Left kidney (tissue), 2 donors: ENCODE measurements around the gene FKBP5. TPM values are rescaled to one million over a fixed set of nuclear protein-coding genes. Genes with fewer than 3 reads are reported as not detected.

Experiments used
- DNase-seq: peaks from one replicate; pipeline ENCODE4 v3.0.0-alpha.2; 2013
- polyA plus RNA-seq: library from polyadenylated mRNA; unstranded; fragments of 120-200 nt; gene quantifications from one replicate; pipeline ENCODE4 v1.2.1, GENCODE V29; 2013; ENCODE audit not compliant: insufficient read length

The FKBP5 gene
- polyA plus RNA-seq, 1 donor = 26.8 TPM

DNA sequence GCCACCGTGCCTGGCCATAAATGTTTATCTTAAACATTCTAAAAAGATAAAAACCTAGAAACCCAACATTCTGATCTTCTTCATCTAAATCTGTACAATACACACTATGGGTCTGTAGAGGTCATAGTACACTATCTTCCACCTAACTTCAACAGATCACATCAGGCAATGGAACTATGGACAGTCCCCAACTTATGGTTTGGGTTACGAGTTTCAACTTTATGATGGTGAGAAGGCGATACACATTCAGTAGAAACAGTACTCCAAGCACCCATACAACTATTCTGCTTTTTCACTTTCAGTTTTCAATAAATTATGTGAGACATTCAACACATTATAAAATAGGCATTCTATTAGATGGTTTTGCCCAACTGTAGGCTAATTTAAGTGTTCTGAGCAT is 23.1 kb downstream of the FKBP5 start:
- no peak for DNase-seq

DNA sequence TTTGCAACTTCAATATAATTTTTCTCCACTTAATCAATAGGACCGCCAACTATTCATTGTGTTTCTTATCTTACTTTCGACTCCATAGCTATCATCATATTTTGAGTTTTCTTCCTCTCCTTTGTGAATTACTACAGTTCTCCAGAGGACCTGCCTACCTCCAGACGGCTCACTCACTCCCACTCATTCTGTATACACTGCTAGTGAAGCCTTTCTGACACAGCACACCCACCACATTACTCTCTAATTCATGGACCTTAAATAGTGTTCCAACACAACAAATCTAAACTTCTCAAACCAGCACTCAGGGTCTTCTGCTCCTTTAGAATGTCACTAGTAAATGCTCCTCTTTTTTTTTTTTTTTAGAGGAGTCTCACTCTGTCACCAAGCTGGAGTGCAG is 23.8 kb downstream of the FKBP5 start:
- no peak for DNase-seq

DNA sequence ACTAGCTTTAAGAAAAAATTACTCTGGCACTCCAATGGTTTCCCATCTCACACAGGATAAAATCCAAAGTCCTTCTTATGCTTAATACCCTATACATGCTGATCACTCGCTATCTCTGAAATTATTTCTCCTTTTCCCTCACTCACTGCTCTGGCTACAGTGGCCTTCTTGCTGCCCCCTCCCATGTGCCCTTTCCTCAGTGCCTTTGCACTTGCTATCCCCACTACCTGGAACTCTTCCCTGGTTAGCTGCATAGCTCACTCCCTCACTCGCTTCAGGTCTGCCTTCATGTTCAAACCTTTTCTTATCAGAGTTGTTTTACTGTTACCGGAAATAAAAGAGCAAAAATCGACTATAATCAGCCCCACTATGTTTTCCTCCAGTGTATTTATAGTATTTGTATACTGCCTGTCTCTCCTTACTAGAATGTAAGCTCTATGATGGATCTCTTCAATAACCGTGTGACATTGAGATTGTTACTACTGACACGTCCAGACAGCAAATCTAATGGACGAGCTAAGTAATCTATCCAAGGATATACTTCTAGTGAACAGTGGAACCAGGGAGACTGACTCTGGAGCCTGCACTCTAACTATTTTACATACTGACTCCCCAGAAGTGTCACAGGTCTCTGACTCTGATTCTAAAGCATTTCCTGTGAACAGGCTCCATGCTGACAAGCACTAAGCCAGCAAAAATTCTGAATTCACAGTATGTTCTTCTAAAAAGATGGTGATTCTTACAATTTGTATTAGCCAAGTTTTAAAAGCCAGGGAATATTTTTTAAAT is 25.1 kb downstream of the FKBP5 start:
- no peak for DNase-seq

DNA sequence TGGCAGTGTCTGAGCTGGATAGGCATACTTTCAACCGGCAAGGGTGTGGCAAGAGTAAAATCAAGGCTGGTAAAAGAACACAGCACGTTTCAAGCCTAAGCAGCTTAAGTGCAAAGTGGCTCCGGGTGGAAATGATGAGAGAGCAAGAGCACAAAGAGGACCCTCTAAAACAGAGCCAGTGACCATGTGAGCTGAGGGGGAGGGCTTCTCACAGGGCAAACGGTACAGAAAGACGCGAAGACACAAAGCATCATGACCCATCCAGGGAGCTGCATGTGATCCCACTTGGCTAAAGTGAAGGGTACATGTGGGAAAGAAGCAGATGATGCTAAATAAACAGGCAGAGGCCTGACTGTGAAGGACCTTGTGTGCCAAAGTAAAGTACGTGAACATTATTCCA is 25.7 kb downstream of the FKBP5 start:
- no peak for DNase-seq

DNA sequence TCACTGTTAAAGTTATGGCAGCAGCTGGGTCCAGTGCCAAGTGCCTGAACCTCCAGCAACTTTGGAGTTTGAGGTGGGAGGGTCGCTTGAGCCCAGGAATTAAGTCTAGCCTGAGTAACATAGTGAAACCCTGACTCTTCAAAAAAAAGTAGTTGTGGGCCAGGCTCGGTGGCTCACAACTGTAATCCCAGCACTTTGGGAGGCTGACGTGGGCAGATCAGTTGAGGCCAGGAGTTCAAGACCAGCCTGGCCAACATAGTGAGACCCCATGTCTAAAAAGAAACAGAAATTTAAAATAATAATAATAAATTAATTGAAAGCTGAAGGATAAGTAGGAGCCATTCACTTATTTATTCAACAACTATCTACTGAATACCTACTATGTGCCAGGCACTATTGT is 33.8 kb downstream of the FKBP5 start:
- DNase-seq = no peak

DNA sequence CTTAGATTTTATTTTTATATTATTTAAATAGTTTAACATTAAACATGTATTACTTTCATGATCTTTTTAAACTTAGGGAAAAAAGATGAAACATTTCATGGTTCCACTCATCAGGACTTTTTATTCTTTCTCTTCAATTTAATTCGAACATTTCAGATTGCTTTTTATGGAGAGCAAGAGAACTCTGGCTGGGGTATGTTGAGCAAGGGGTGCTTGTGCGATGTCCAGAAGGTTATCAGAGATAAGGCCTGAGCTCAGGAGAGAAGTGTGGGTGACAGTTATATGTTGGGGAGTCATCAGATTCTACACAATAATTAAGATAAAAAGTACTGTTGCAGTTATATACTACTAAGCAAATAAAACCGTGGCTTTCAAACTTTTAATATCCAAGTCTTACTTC is 37.5 kb downstream of the FKBP5 start:
- no peak for DNase-seq

DNA sequence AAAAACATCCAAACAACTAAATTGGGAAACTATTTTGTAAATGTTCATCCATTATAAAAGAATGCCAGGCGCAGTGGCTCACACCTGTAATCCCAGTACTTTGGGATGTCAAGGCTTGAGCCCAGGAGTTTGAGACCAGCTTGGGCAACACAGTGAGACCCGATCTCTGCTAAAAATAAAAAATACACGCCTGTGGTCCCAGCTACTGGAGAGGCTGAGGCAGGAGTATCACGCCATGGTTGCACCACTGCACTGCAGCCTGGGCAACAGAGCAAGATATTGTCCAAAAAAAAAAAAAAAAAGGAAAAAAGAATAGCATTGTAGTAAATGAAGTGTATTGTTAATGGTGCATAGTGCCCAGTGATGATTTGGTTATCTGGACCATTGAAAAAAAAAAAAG is 38.7 kb downstream of the FKBP5 start:
- no peak for DNase-seq

DNA sequence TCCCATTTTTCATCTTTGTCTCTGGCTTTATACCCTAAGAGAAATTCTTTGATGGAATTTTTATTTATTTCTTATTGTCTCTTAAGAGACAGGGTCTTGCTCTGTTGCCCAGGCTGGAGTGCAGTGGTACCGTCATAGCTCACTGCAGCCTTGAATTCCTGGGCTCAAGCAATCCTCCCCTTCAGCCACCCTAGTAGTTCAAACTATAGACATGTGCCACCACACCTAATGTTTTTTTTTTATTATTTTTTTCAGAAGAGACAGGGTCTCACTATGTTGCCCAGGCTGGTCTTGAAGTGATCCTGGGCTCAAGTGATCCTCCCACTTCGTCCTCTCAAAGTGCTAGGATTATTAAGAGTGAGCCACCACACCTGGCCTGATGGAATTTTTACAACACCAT is 40.5 kb downstream of the FKBP5 start:
- DNase-seq = no peak

DNA sequence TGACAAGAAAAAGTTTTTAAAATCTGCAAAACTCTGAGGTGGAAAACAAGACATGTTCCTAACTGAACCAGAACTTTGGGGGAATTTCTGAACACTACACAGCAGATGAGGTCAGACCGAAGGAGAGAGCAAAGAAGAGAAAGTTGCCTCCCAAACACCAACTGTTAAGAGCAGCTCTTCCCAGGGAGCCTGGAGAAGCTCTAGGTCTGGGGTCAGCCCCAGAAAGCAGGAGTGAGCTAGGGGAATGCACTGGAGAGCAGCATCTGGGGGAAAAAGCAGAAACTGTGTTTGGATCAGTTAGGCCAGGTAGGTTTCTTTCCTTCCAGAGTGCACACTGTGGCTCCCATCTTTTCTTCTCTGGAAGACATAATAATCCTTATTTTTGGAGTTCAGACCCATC is 41.3 kb downstream of the FKBP5 start:
- DNase-seq = no peak

DNA sequence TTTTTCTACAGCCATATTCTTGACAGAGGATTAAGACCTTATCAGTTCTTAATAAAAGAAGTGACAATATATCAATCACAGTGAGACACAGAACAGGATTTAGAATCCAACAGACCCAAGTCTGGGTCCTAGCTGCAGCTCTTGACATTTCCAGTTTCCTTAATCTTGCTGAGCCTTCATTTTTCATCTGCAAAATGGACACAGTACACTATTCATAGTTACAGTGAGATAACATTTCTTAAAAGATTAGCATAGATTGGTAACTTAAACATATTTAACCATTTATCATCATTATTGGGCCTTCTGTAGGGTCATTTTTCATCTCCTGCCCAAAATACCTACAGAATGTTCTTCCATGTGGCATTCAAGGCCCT is 45.6 kb downstream of the FKBP5 start:
- DNase-seq = no peak

DNA sequence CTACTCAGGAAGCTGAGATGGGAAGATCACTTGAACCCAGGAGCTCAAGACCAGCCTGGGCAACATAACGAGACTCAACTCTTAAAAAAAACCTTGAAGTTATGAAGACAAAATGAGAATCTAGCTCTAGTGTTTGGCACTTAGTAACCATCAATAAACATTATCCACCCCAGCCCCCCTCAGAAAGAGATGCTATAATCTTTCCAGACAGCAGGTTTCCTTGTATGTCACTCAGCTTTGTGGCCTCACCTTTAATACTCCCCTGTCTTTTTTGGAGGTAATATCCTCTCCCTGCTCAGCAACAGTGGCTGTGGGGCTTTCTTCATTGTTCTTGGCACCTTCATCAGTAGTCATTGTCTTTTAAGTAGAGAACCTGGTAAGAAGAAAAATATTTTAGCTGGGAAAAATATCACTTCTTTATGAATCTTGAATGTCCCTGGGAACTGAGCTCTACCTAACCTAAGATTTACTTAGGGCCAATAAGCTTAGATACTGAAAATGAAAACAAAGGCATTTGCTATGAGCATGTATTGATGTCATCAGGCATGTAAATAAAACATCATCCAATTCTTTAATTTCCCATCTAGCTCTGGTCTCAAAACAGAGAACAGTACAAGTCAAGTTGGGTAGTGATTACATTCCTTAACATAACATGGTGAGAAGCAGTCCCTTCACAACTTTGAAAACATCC is 46.1 kb downstream of the FKBP5 start:
- DNase-seq = no peak

DNA sequence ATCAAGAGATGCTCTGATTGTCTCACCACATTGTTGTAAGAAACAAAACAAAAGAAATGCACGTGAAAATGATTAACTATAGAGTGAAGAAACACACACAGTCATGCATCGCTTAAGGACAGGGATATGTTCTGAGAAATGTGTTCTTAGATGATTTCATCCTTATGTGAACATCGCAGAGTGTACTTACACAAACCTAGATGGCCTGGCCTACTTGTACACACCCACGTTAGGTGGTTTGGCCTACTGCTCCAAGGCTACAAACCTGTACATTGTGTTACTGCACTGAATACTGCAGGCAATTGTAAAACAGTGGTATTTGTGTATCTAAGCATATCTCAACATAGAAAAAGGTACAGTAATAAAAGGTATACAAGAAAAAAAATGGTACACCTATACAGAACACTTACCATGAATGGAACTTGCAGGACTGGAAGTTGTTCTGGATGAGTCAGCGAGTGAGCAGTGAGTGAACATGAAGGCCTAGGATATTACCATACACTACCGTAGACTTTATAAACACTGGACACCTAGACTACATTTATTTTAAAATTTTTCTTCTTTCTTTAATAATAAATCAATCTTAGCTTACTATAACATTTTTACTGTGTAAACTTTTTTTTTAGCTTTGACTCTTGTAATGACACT is 48.6 kb downstream of the FKBP5 start:
- no peak for DNase-seq

DNA sequence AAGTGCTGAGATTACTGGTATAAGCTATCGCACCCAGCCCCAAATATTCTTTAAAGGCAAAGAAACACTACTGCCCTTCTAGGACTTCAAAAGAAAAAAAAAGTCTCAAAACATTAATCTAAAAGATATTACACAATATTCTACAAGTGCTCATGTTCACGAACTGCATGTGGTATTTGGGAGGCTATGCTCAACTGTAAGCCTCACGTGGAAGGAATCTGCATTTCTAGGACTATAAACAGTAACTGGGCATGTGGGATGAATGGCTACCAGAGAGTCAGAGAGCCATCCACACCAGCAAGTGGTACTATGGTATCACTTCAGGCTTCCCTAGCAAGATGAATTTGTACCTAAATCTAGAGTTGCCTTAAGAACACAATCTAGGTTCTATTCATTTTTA is 50.0 kb downstream of the FKBP5 start:
- DNase-seq = no peak

DNA sequence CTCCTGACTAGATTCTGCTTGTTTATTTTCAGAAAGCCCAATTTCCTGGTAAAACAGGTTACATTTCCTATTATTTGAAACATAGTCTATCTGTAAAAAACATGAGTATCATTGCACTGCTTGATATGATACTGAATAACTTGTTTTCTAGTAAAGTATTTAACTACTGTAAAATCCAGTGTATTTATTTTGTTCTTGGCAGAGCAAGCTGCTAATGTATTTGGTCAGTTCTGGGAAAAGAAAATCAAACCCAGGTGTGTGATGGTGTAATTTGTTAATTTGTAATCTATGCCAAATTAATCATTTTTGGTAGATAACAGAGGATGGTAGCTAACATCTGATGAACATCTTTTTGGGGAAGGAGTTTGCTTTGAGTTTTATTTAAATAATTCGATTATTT is 50.8 kb downstream of the FKBP5 start:
- no peak for DNase-seq

DNA sequence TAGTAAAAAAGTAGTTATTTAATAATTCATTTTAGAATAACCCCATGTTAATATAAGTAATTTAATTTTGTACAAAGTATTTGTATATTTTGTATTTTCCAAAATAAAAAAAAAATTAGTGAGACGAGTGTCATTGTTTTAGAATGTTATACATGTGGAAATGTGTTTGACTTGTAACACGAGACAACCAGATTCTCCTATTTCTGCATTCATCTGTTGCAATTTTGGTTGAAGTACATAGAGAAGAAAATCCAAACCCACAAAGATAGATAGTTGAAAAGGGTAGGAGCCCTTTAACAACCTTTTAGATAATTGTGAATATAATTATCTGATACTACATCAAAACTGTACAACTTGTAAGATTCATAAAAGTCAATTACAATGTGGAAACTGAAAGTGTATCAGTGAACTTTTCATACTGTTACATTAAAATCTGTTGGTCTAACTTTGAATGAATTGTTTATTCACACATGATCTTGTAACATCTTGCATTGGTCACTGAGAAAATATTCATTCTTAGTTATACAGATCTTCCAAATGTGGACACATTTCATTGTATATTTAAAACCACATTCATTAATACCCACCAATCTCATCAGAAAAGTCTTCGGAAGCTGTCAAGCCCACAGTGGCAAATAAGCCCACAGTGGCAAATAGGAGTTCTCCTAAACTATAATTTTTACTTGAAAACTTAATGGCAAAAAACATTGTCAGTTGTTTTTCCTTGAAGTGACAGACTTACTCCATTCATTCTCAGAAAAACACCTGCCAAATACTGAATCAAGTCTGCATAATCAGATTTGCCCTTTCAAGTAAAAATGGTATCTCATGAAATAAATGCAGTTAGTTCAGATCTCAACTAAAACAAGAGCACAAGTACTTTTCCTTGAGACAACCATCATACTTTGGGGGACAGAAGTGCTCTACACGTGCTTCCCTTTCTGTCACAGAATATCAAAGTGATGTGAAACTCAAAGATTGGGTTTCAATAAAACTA is 52.8 kb downstream of the FKBP5 start:
- no peak for DNase-seq

DNA sequence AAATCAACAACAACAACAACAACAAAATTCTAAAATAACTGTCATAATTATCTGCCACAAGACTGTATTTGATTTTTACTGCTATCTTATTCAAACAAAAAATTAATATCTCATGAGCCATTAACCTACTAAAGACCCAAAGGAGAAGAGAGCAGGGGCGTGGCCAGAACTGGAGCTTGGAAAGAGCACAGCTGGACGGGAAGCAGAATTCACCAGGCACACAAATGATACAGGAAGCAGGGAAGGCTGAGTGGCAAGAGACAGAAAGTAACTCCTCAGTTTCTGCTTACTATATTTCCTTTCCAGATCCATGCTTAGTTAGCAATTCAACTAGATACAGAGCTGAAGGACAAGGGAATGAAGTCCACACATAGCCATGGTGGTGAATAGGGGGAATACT is 54.4 kb downstream of the FKBP5 start:
- DNase-seq = no peak

DNA sequence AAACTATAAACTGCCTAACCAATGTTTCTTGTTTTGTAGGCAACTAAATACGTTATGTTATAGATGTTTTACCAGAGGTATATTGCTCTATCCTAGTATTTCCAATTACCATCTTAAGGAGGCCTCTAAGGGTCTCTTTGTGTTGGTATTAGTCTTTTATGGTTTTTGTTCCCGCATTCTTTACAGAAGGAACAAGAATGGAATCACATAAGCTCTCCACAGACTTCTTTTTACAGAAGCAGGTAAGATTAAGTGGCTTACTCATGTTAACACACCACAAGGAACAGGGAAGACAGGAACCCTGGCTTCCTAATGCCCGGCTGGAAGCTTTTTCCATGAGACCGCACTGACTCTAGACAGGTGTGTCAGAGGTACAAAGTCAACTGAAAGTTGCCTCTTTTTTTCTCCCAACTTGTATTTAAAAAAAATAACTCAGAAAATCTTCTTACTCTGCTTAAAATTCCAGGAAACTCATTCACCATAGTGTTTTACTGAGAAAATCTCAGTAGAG is 55.1 kb downstream of the FKBP5 start:
- no peak for DNase-seq

DNA sequence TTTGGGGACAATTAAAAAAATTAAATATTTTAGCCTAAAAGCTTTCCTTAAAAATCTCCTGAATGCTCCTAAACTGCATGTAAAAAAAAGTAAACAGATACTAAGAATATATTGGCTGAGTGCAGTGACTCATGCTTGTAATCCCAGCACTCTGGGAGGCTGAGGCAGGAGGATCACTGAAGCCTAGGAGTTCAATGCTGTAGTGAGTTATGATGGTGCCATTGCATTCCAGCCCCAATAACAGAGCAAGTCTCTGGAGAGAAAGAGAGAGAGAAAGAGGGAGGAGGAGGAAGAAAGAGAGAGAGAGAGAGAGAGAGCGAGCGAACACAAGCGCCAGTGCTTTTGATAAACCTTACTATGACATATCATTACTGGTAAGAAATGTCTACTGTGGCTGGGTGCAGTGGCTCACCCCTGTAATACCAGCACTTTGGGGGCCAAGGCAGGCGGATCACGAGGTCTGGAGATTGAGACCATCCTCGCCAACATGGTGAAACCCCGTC is 58.8 kb downstream of the FKBP5 start:
- no peak for DNase-seq

DNA sequence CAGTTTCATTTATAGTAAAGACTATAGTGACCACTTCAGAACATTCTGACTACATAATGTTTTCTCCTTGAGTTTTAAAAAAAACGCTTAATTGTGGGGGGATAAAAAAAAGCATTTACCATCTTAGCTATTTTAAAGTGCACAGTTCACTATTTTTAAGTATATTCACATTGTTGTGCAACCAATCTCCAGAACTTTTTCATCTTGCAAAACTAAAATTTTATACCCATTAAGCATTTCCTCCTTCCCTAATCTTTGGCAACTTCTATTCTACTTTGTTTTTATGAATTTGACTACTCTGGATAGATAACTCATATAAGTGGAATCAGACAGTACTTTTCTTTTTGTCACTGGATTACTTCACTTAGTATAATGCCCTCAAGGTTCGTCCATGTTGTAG is 62.3 kb downstream of the FKBP5 start:
- DNase-seq = no peak

DNA sequence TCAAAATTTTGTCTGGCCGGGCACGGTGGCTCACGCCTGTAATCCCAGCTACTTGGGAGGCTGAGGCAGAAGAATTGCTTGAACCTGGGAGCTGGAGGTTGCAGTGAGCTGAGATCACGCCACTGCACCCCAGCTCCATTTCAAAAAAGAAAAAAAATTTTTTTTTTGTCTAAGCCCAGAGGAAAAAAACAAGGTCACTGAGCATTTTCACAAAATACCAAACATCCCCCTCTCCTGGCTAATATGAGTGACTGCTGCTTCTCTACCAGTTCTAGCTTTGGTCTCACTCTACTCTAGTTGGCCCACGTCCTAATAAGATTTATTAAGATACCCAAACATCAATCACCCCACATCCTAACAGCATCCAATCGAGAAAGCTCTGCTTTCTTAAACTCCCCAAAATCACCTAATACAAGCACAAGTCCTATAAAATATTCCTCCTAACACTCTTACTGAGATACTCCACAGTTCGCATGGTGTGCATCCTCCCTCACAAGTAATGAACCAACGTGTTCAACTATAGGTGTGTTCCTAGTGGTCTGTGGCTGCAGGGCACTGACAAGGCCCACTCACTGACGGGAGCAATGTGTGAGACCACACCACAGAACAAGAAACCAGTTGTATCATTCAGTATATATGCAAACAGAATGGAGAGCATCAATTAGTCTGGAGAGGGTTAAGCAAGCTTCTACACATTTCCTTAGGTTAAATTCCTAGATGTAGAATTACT is 64.2 kb downstream of the FKBP5 start:
- no peak for DNase-seq

DNA sequence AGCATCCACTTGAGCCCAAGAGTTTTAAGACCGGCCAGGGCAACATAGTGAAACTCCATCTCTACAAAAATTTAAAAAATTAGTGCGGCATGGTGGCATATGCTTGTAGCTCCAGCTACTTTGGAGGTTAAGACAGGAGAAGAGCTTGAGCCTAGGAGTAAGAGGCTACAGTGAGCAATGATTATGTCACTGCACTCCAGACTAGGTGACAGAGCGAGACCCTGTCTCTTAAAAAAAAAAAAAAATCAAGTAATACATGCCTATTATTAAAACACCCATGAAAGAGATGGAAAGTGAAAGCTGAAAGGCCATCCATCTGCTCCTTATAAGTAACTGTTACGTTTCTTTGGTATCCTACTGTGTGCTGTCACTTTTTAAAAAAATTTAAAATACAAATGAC is 66.4 kb downstream of the FKBP5 start:
- DNase-seq = no peak
